Keratinocyte (primary cell): Measurements from ENCODE around the gene SPATA16. TPM values are rescaled to one million over a fixed set of nuclear protein-coding genes. Genes with fewer than 3 reads are reported as not detected.

Experiments
- DNase-seq: peaks from one replicate; pipeline ENCODE4 v3.0.0-alpha.2; 2011; ENCODE audit warnings: low read depth, missing footprints, low spot score
- FAIRE-seq: peaks from 2 replicates; lab custom pipeline; 2011; peaks lifted over from hg19 to GRCh38; lab: Jason Lieb, UNC
- H2AFZ ChIP-seq: 2 replicates; pipeline ENCODE4 v1.6.0; 2012; ENCODE audit warnings: low read length, control low read depth, inconsistent platforms; ENCODE audit not compliant: control insufficient read depth
- H3K27ac ChIP-seq: 2 replicates; pipeline ENCODE4 v1.5.1; 2011; ENCODE audit warnings: low read length; ENCODE audit not compliant: control insufficient read depth, insufficient read depth
- H3K27me3 ChIP-seq: 3 replicates; pipeline ENCODE4 v1.6.0; 2011; ENCODE audit warnings: low read length; ENCODE audit not compliant: control insufficient read depth, insufficient read depth; ENCODE audit errors: extremely low read depth
- H3K36me3 ChIP-seq, 2 experiments: 2 replicates in 1 of 2; 3 replicates in 1 of 2; pipeline ENCODE4 v1.5.1; 2011; ENCODE audit warnings: low read length in 2 of 2, mild to moderate bottlenecking in 1 of 2; ENCODE audit not compliant: control insufficient read depth in 2 of 2, insufficient read depth in 2 of 2; ENCODE audit errors: extremely low read depth in 1 of 2
- H3K4me1 ChIP-seq: 3 replicates; pipeline ENCODE4 v1.5.1; 2011; ENCODE audit warnings: low read length; ENCODE audit not compliant: control insufficient read depth, insufficient read depth; ENCODE audit errors: extremely low read depth
- H3K4me2 ChIP-seq: 3 replicates; pipeline ENCODE4 v1.6.0; 2011; ENCODE audit warnings: low read depth, low read length; ENCODE audit not compliant: control insufficient read depth, insufficient read depth; ENCODE audit errors: extremely low read depth
- H3K4me3 ChIP-seq, 3 experiments: fragments of 200-600 bp in 1 of 3; sonication (generic) in 1 of 3; 2 replicates in 2 of 3; 3 replicates in 1 of 3; pipeline ENCODE4 v1.5.1; 2011 to 2016; ENCODE audit warnings: low read length in 3 of 3, mild to moderate bottlenecking in 3 of 3, control low read depth in 2 of 3, inconsistent platforms in 1 of 3, low read depth in 1 of 3, mixed read lengths in 1 of 3, mixed run types in 1 of 3, moderate library complexity in 1 of 3; ENCODE audit not compliant: control insufficient read depth in 2 of 3, insufficient read depth in 2 of 3; ENCODE audit errors: extremely low read depth in 1 of 3
- H3K79me2 ChIP-seq: 2 replicates; pipeline ENCODE4 v1.6.0; 2012; ENCODE audit warnings: low read length; ENCODE audit not compliant: control insufficient read depth, insufficient read depth
- H3K9ac ChIP-seq: 3 replicates; pipeline ENCODE4 v1.6.0; 2011; ENCODE audit warnings: low read length; ENCODE audit not compliant: control insufficient read depth, insufficient read depth; ENCODE audit errors: extremely low read depth
- H3K9me1 ChIP-seq: 3 replicates; pipeline ENCODE4 v1.6.0; 2011; ENCODE audit warnings: low read length; ENCODE audit not compliant: control insufficient read depth, insufficient read depth; ENCODE audit errors: extremely low read depth
- H3K9me3 ChIP-seq: 2 replicates; pipeline ENCODE4 v1.5.1; 2012; ENCODE audit warnings: low read depth, low read length; ENCODE audit not compliant: control insufficient read depth
- H4K20me1 ChIP-seq: 3 replicates; pipeline ENCODE4 v1.6.0; 2011; ENCODE audit warnings: low read length; ENCODE audit not compliant: control insufficient read depth, insufficient read depth; ENCODE audit errors: extremely low read depth
- CTCF ChIP-seq, 3 experiments: IDR thresholded peaks in 1 of 3; conservative IDR thresholded peaks in 1 of 3; optimal IDR thresholded peaks in 1 of 3; 2 replicates in 2 of 3; 3 replicates in 1 of 3; pipeline versions ENCODE3 to v1.5.1; 2011; ENCODE audit warnings: low read length in 3 of 3, mild to moderate bottlenecking in 3 of 3, moderate library complexity in 2 of 3, control low read depth in 1 of 3, inconsistent platforms in 1 of 3; ENCODE audit not compliant: insufficient read depth in 2 of 3; ENCODE audit errors: extremely low read depth in 1 of 3
- EZH2 ChIP-seq: IDR thresholded peaks from one replicate; pipeline ENCODE4 v1.6.1; 2012; ENCODE audit warnings: inconsistent platforms, mild to moderate bottlenecking, low read length, moderate library complexity
- dilution Hi-C: fragments of 300-500 bp; cut with MboI; formaldehyde crosslinking; loops from one replicate; pipeline ENCODE4 v1.7.0; 2020; ENCODE audit warnings: low sequenced_read_pairs; ENCODE audit not compliant: extremely low pct_ligation_motif_present
- polyA plus RNA-seq, 5 experiments: library from polyadenylated mRNA; depleted of rRNA in 3 of 5; stranded (reverse) in 3 of 5; stranded (forward) in 1 of 5; unstranded in 1 of 5; fragments of >200 nt; gene quantifications; 1 replicate in 1 of 5; 2 replicates in 3 of 5; 3 replicates in 1 of 5; pipeline versions ENCODE4 v1.2.1 to v1.2.3, GENCODE V29; 2011 to 2012; ENCODE audit warnings: missing spikeins in 2 of 5, low read depth in 1 of 5, low replicate concordance in 1 of 5

SPATA16 gene
- polyA plus RNA-seq, 1 donor (not counting 4 experiments of a cell fraction or from before 2014, with no cell fraction given): not detected

DNA sequence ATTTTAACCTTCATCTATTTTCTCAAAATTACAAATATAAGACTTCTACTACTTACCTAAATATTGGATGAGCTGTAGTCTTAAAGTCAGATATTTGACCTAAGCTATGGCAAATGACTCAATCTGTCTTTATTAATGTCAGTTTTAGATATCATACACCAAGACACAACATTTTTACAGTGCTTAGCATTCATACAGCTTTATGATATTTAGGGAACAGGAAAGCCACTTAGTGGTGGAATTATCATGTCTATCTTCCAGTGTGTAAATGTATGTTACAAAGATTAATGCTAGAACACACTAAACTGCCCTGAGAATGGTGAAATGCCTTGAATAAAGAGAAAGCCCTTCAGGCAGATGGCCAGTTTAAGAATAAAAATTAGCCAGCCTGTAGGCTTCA is 135.0 kb downstream of the SPATA16 start:
- no peaks in the 10 kb centered on the region for H4K20me1 ChIP-seq
- H3K27me3 ChIP-seq: no peaks in the 10 kb centered on the region
- H3K79me2 ChIP-seq: no peaks in the 10 kb centered on the region
- H3K9me1 ChIP-seq: no peaks in the 10 kb centered on the region
- H3K9ac ChIP-seq: no peak overlapping the region
- H3K9me3 ChIP-seq: no peaks in the 10 kb centered on the region
- H3K36me3 ChIP-seq: no peaks in the 10 kb centered on the region
- FAIRE-seq (no peak), DNase-seq (no peak)
- no peak overlapping the region for H3K4me3 ChIP-seq
- H2AFZ ChIP-seq: no peak overlapping the region
- H3K27ac ChIP-seq: no peak overlapping the region
- TF ChIP-seq CTCF (optimal IDR thresholded peaks at IDR 0.05 in 1 of 3, IDR thresholded peaks at IDR 0.05 in 1 of 3, conservative IDR thresholded peaks at IDR 0.05 in 1 of 3; ENCODE audit: extremely low read depth in 1 of 3, insufficient read depth in 2 of 3, low read length in 3 of 3) (no peak), EZH2 (no peak)
- no peak overlapping the region for H3K4me2 ChIP-seq
- dilution Hi-C loops: no loop called here
- no peaks in the 10 kb centered on the region for H3K4me1 ChIP-seq

DNA sequence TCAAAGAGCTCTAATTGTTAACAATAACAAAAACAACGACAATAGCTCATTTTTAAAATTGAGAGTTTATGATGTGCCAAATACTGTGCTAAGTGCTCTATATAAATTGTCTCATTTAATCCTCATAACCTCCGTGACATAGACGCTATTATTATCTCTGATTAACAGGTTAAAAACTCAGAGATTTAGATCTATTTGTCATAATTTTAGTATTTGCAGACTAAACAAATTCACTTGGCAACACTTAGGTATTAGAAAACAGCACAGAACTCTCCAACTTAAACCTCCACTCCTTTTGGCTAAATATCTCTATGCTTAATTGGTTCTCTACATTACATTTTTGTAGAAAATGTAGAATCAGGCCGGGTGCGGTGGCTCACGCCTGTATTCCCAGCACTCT is 136.4 kb downstream of the SPATA16 start:
- H3K27ac ChIP-seq: no peak overlapping the region
- FAIRE-seq: no peak
- H3K9me1 ChIP-seq: no peaks in the 10 kb centered on the region
- no peak overlapping the region for H3K4me2 ChIP-seq
- dilution Hi-C loops: no loop called here
- no peak overlapping the region for H3K4me3 ChIP-seq
- no peaks in the 10 kb centered on the region for H3K9me3 ChIP-seq
- no peaks in the 10 kb centered on the region for H3K79me2 ChIP-seq
- no peaks in the 10 kb centered on the region for H3K36me3 ChIP-seq
- no peaks in the 10 kb centered on the region for H4K20me1 ChIP-seq
- H3K4me1 ChIP-seq: no peaks in the 10 kb centered on the region
- H3K27me3 ChIP-seq: no peaks in the 10 kb centered on the region
- no peak overlapping the region for H3K9ac ChIP-seq
- TF ChIP-seq EZH2 (no peak), CTCF (optimal IDR thresholded peaks at IDR 0.05 in 1 of 3, IDR thresholded peaks at IDR 0.05 in 1 of 3, conservative IDR thresholded peaks at IDR 0.05 in 1 of 3; ENCODE audit: extremely low read depth in 1 of 3, insufficient read depth in 2 of 3, low read length in 3 of 3) (no peak)
- H2AFZ ChIP-seq: no peak overlapping the region
- DNase-seq: no peak
